Stimulated activated naive CD8-positive, alpha-beta T cell treated with anti-CD3 and anti-CD28 coated beads, Interleukin-15, Interleukin-2, amounts not matched to agents 100 U/mL and 50 U/mL, for 24 hours (primary cell): ENCODE data around the gene SH2D2A.
A peak's percentile ranks its signal among the peaks of the same experiment; 100 is the strongest.
"Not testable (repeated sequence)": the region's sequence is repeated elsewhere in the genome, so short reads cannot be mapped to it uniquely, and the experiment has no call there.

Experiments used
- ATAC-seq: fragments of 150-1000 bp; cut with Tn5 transposase; one replicate; pipeline ENCODE4 v1.10.0; 2021
- DNase-seq: peaks from one replicate; pipeline ENCODE4 v3.0.0; 2021

The SH2D2A gene

DNA sequence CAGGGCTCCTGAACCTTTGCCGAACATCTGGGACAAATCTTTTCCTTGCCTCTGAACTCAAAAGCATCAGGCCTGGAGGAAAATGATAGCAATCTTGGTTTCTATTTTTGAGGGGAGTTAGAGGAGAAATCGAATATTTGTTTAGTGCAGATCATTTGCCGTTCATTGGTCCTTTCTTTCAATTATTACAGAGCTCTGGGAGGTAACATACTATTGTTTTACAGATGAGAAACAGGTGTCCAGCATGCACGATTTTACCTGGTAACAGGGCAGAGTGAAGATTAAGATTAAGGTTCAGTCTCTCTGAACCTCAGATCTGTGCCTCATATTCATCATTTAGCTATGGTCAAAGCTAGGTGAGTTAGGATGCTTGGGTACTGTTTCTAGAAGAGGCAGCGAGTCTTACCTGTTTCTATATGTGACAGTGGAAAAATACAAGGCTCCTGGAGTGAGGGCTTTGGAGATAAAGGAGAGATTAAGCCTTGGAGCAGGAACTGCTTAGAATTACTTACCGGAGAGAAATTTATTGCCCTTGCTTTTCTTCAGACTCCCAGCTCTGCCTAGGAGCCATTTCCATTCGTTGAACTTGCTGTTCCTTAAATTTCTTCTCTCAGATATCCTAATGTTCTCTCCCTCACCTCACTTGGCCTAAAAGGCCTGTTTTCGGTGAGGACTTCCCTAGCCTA, 47.9 kb downstream of the SH2D2A start:
- no peak for DNase-seq

GRCh38 chr1:156767879-156768604, 48.6 kb downstream of the SH2D2A start:
- ATAC-seq (no peak), DNase-seq (peak; percentile 61)

More for the DNA sequence above, 47.9 kb downstream of the SH2D2A start:
- no peak for ATAC-seq

- peak; percentile 98 for ATAC-seq
- peak; percentile 94 for DNase-seq
Measured at GRCh38 chr1:156767101-156767878, 49.4 kb downstream of the SH2D2A start, which contains the start of gene PRCC. PRCC (plus strand) TSS chr1:156767535; CDS start chr1:156767772, 237 bp downstream.

GRCh38 chr1:156766298-156767100, 50.1 kb downstream of the SH2D2A start:
- ATAC-seq, result no peak

GRCh38 chr1:156765666-156766065, 51.0 kb downstream of the SH2D2A start:
- DNase-seq (no peak), ATAC-seq (no peak)

More at GRCh38 chr1:156766298-156767100, 50.1 kb downstream of the SH2D2A start:
- peak; percentile 34 for DNase-seq

- not testable (repeated sequence) for DNase-seq, ATAC-seq
Measured at GRCh38 chr1:156765136-156765535, 51.5 kb downstream of the SH2D2A start.

DNA sequence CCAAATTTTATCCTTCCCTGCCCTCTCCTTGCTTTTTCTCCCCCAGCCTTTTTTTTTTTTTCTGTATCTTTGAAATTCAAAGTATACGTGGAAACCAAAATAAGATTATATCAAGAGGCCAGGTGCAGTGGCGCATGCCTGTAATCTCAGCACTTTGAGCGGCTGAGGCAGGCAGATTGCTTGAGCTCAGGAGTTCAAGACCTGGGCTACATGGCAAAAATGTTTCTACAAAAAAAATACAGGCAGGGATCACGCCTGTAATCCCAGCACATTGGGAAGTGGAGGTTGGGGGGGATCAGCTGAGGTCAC, 55.9 kb downstream of the SH2D2A start:
- no peak for DNase-seq
- no peak for ATAC-seq

DNA sequence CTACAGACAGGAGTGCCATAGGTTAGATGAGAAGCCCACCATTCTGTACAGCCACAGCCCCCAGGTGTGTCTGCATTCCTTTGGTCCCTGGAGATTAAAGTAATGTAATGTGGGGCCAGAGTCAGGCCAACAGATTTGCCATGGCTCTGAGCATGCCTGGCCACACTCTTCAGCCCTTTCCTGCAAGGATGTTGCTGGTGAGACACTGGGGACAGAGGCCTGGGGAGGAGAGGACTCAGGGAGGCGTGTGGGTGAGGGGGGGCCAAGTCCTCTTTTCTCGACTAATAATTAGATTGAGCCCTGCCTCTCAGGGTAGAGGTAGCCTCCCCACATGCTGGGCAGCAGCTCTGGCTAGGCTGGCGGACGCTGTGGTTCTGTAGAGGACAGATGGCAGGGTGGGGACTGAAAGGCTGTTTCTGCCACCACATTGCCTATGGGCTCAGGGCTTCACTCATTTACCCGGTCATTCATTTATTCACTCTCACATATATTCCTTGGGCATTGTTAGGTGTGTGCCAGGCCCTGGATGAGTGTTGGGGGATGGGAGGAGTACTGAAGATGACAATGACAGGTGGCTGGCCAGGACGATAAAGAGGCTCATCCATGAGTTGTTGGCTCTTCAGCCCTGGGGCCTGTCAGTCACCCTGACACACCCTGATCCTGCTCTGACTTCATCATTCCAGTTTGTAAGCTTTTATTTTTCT, 56.4 kb downstream of the SH2D2A start:
- ATAC-seq (no peak), DNase-seq (no peak)

- DNase-seq, ATAC-seq: not testable (repeated sequence)
Measured at GRCh38 chr1:156757572-156758253, 58.9 kb downstream of the SH2D2A start.

DNA sequence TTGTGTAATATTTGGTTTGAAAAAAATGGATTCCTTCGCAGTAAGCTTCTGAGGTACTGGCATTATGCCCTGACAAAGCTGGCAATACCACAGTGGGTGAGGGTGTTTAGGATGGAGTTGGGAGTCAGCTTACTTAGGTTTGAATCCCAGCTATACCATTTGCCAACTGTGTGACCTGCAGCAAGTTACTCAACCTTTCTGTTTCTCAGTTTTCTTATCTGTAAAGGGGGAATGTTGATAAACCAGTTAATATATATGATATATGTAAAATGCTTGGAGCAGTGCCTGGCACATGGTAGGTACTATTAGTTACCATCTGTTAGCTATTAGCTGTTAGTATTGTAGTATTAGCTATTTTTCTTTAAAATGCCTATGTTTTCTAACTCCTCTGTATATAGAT, 60.3 kb downstream of the SH2D2A start:
- DNase-seq (no peak), ATAC-seq (no peak)
